GM12878 (cell line): Measurements from ENCODE around the gene NXPH1. TPM values are rescaled to one million over a fixed set of nuclear protein-coding genes. Genes with fewer than 3 reads are reported as not detected.

Source experiments
- ATAC-seq: fragments of 200-7000 bp; cut with Tn5 transposase; 3 replicates; pipeline ENCODE4 v1.9.1; 2020; ENCODE audit warnings: mild to moderate bottlenecking, moderate library complexity
- BruUV-seq: library from RNA; stranded (reverse); fragments of 400-500 nt; replicated peaks from 2 replicates; lab custom pipeline; 2021; lab: Mats Ljungman, UMichigan
- CTCF ChIA-PET: fragments of 300-600 bp; sonication (Branson Sonifier 250); formaldehyde crosslinking; extraction: SDS; loops from one replicate; lab custom pipeline; 2021; ENCODE audit warnings: inconsistent platforms; lab: Yijun Ruan, JAX
- POLR2A ChIA-PET: fragments of 350-600 bp; formaldehyde crosslinking; extraction: SDS; loops from one replicate; lab custom pipeline; 2021; ENCODE audit warnings: inconsistent platforms; lab: Charles Lee
- RAD21 ChIA-PET: fragments of 300-600 bp; sonication (Branson Sonifier 250); formaldehyde crosslinking; loops from one replicate; lab custom pipeline; 2023; ENCODE audit warnings: antibody characterized with exemption; ENCODE audit not compliant: unreplicated experiment; lab: Charles Lee
- SMC1A ChIA-PET: fragments of 300-600 bp; sonication (Branson Sonifier 250); formaldehyde crosslinking; loops from one replicate; lab custom pipeline; 2023; ENCODE audit not compliant: unreplicated experiment, uncharacterized antibody; lab: Charles Lee
- DNase-seq: peaks from one replicate; pipeline ENCODE4 v3.0.0-alpha.2; 2011; ENCODE audit warnings: low read depth, low spot score
- FAIRE-seq: peaks from 3 replicates; lab custom pipeline; 2011; peaks lifted over from hg19 to GRCh38; lab: Jason Lieb, UNC
- H2AFZ ChIP-seq: 2 replicates; pipeline ENCODE4 v1.6.0; 2011; ENCODE audit warnings: low read depth, low read length, control low read depth; ENCODE audit not compliant: control insufficient read depth
- H3K27ac ChIP-seq: 2 replicates; pipeline ENCODE4 v1.5.1; 2011; ENCODE audit warnings: control low read depth; ENCODE audit not compliant: control insufficient read depth, insufficient read depth
- H3K27me3 ChIP-seq, 2 experiments: replicated peaks in 1 of 2; 2 replicates each; pipeline versions ENCODE4 v1.6.0 to v1.6.1; 2011; ENCODE audit warnings: low read length in 1 of 2; ENCODE audit not compliant: control insufficient read depth in 2 of 2, insufficient read depth in 2 of 2
- H3K36me3 ChIP-seq, 2 experiments: 2 replicates each; pipeline ENCODE4 v1.5.1; 2011; ENCODE audit warnings: low read length in 1 of 2; ENCODE audit not compliant: control insufficient read depth in 2 of 2, insufficient read depth in 2 of 2
- H3K4me1 ChIP-seq: 2 replicates; pipeline ENCODE4 v1.6.1; 2011; ENCODE audit warnings: mild to moderate bottlenecking, low read length, moderate library complexity, mixed read lengths; ENCODE audit not compliant: control insufficient read depth, insufficient read depth
- H3K4me2 ChIP-seq: 2 replicates; pipeline ENCODE4 v1.6.0; 2011; ENCODE audit warnings: control low read depth; ENCODE audit not compliant: control insufficient read depth, insufficient read depth
- H3K4me3 ChIP-seq: fragments of 200-600 bp; sonication (generic); 2 replicates; pipeline ENCODE4 v1.5.1; 2016
- H3K79me2 ChIP-seq: 2 replicates; pipeline ENCODE4 v1.6.0; 2011; ENCODE audit warnings: low read length; ENCODE audit not compliant: control insufficient read depth, insufficient read depth
- H3K9ac ChIP-seq: 2 replicates; pipeline ENCODE4 v1.8.0; 2011; ENCODE audit warnings: low read length, control low read depth, mixed read lengths; ENCODE audit not compliant: control insufficient read depth, insufficient read depth
- H3K9me3 ChIP-seq: replicated peaks from 3 replicates; pipeline ENCODE4 v1.5.1; 2011; ENCODE audit warnings: mild to moderate bottlenecking, low read length; ENCODE audit not compliant: control insufficient read depth, insufficient read depth
- H4K20me1 ChIP-seq: 2 replicates; pipeline ENCODE4 v1.6.0; 2011; ENCODE audit not compliant: control insufficient read depth, insufficient read depth
- EZH2 ChIP-seq: IDR thresholded peaks from 2 replicates; pipeline ENCODE4 v1.6.1; 2012; ENCODE audit warnings: low read depth, mild to moderate bottlenecking, control low read depth, inconsistent platforms, low read length, borderline replicate concordance; ENCODE audit not compliant: control insufficient read depth
- MTA2 ChIP-seq: fragments of 450-650 bp; IDR thresholded peaks from 2 replicates; pipeline ENCODE4 v1.6.1; 2016; ENCODE audit warnings: low read depth, mild to moderate bottlenecking, moderate library complexity
- YBX1 ChIP-seq: fragments of 450-650 bp; IDR thresholded peaks from 2 replicates; pipeline ENCODE4 v1.6.1; 2016; ENCODE audit warnings: antibody characterized with exemption
- WGBS: methylation state at CpG from one replicate; pipeline ENCODE4 v1.1.6; 2016; ENCODE audit warnings: low lambda C conversion rate; ENCODE audit not compliant: insufficient replicate concordance, insufficient coverage; ENCODE audit errors: missing lambda C conversion rate; 5-methylcytosine and 5-hydroxymethylcytosine counted together
- in situ Hi-C: fragments of 300-500 bp; cut with MboI; formaldehyde crosslinking; loops from 9 replicates; pipeline ENCODE4 v1.14.3; 2018; ENCODE audit warnings: mixed read lengths
- intact Hi-C: fragments of 100-400 bp; cut with micrococcal nuclease; formaldehyde crosslinking; loops from one replicate; pipeline ENCODE4 v1.14.2; 2022; ENCODE audit not compliant: unreplicated experiment
- polyA plus RNA-seq, 11 experiments: library from polyadenylated mRNA; depleted of rRNA in 4 of 11; unstranded in 6 of 11; stranded (reverse) in 5 of 11; fragments of >200 nt; fragmentation: Nextera tagmentation in 4 of 11; fragmentation: Illumina TruSeq in 1 of 11; extraction: Ambion mirVana in 4 of 11; extraction: Trizol in 1 of 11; gene quantifications; 1 replicate in 1 of 11; 2 replicates in 10 of 11; pipeline versions ENCODE4 v1.2.1 to v1.2.3, GENCODE V29; 2011 to 2016; ENCODE audit warnings: inconsistent platforms in 2 of 11, missing spikeins in 2 of 11, low read depth in 1 of 11
- total RNA-seq, 4 experiments: library from RNA; depleted of rRNA in 3 of 4; stranded (reverse); fragments of >200 nt in 3 of 4; fragmentation: Illumina TruSeq in 1 of 4; extraction: Trizol in 1 of 4; gene quantifications; 2 replicates each; pipeline versions ENCODE4 v1.2.1 to v1.2.3, GENCODE V29; 2013 to 2021
- TF ChIP-seq, protein P1 (sequence below): fragments of 450-650 bp; IDR thresholded peaks from 2 replicates; pipeline ENCODE4 v1.6.1; 2017; ENCODE audit warnings: antibody characterized with exemption, mild to moderate bottlenecking, moderate library complexity

NXPH1 gene
- total and polyA plus RNA-seq, 10 of the 15 experiments (the other 5 are each of a cell fraction or from before 2014, with no cell fraction given): 0.06 to 0.34 TPM; not detected in 8

DNA sequence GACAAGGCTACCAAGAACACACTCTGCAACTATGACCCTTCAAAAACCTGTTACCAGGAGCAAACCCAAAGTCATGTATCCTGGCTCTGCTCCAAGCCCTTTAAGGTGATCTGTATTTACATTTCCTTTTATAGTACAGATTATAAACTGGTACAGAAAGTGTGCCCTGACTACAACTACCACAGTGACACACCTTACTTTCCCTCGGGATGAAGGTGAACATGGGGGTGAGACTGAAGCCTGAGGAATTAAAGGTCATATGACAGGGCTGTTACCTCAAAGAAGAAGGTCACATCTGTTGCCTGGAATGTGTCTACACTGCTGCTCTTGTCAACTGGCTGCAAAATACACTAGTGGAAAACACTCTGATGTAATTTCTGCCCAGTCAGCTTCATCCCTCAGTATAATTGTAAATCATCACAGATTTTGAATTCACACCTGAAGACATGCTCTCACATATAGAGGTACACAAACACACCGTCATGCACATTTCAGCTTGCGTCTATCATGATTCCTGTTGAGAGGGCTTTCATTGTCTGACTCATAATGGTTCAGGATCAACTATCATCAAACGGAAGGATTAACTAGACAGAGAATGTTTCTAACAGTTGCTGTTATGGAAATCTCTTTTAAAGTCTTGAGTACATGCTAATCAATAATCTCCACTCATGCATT lies 318.3 kb downstream of the NXPH1 start:
- FAIRE-seq: no peak
- in situ Hi-C loops: no loop called here
- no peak overlapping the region for H2AFZ ChIP-seq

GRCh38 chr7:8753355-8753754 lies 319.9 kb downstream of the NXPH1 start:
- Histone ChIP-seq H3K27ac (no peak overlapping the region), H3K9me3 (no peaks in the 10 kb centered on the region), H4K20me1 (no peaks in the 10 kb centered on the region), H3K4me2 (no peak overlapping the region), H3K4me1 (no peaks in the 10 kb centered on the region), H3K79me2 (no peaks in the 10 kb centered on the region), H3K27me3 (no peaks in the 10 kb centered on the region), H2AFZ (no peak overlapping the region), H3K9ac (no peak overlapping the region), H3K4me3 (no peak overlapping the region), H3K36me3 (no peaks in the 10 kb centered on the region)
- ChIA-PET CTCF (no interaction called here), POLR2A (no interaction called here), SMC1A (no interaction called here), RAD21 (no interaction called here)
- in situ Hi-C loops: no loop called here
- TF ChIP-seq YBX1: no peak
- TF ChIP-seq MTA2: no peak
- TF ChIP-seq, protein P1, sequence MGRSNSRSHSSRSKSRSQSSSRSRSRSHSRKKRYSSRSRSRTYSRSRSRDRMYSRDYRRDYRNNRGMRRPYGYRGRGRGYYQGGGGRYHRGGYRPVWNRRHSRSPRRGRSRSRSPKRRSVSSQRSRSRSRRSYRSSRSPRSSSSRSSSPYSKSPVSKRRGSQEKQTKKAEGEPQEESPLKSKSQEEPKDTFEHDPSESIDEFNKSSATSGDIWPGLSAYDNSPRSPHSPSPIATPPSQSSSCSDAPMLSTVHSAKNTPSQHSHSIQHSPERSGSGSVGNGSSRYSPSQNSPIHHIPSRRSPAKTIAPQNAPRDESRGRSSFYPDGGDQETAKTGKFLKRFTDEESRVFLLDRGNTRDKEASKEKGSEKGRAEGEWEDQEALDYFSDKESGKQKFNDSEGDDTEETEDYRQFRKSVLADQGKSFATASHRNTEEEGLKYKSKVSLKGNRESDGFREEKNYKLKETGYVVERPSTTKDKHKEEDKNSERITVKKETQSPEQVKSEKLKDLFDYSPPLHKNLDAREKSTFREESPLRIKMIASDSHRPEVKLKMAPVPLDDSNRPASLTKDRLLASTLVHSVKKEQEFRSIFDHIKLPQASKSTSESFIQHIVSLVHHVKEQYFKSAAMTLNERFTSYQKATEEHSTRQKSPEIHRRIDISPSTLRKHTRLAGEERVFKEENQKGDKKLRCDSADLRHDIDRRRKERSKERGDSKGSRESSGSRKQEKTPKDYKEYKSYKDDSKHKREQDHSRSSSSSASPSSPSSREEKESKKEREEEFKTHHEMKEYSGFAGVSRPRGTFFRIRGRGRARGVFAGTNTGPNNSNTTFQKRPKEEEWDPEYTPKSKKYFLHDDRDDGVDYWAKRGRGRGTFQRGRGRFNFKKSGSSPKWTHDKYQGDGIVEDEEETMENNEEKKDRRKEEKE: no peak
- no peak for FAIRE-seq
- intact Hi-C loops: no loop called here
- no peak for DNase-seq
- WGBS: 37% methylated on average over 3 of the region's 3 CpGs
- no peak for ATAC-seq
- no TSS peak for BruUV-seq

More for the DNA sequence above, 318.3 kb downstream of the NXPH1 start:
- DNase-seq: no peak
- TF ChIP-seq EZH2: no peak
- TF ChIP-seq, all 136 proteins: peak for 0
- no peak overlapping the region for H3K4me3 ChIP-seq
- intact Hi-C loops: no loop called here
- H3K36me3 ChIP-seq: no peaks in the 10 kb centered on the region
- H3K4me1 ChIP-seq: no peaks in the 10 kb centered on the region
- no peak overlapping the region for H3K4me2 ChIP-seq
- H4K20me1 ChIP-seq: no peaks in the 10 kb centered on the region
- H3K9me3 ChIP-seq: no peaks in the 10 kb centered on the region
- ChIA-PET SMC1A (no interaction called here), RAD21 (no interaction called here), CTCF (interaction anchor here (1.2 to 1.3 kb wide), 2 partner anchors 10 to 28 kb away, joined by 3 to 5 read pairs; no protein-coding TSS in a partner anchor), POLR2A (no interaction called here)
- H3K27ac ChIP-seq: no peak overlapping the region
- H3K27me3 ChIP-seq: no peaks in the 10 kb centered on the region
- BruUV-seq: no TSS peak
- no peak overlapping the region for H3K9ac ChIP-seq
- ATAC-seq: no peak
- no peaks in the 10 kb centered on the region for H3K79me2 ChIP-seq
- WGBS: 39% methylated on average over 4 of the region's 4 CpGs
